Loucy (cell line): ENCODE measurements around the gene KANSL1.

Experiments
- CTCF ChIP-seq: fragments of 200-600 bp; sonication (generic); conservative IDR thresholded peaks from 2 replicates; pipeline ENCODE4 v1.5.1; 2014; ENCODE audit warnings: mild to moderate bottlenecking, antibody characterized with exemption, low read length
- EZH2phosphoT487 ChIP-seq: fragments of 200-600 bp; IDR thresholded peaks from 2 replicates; pipeline ENCODE4 v1.6.1; 2018; ENCODE audit warnings: antibody characterized with exemption, mild to moderate bottlenecking, moderate library complexity, borderline replicate concordance

DNA sequence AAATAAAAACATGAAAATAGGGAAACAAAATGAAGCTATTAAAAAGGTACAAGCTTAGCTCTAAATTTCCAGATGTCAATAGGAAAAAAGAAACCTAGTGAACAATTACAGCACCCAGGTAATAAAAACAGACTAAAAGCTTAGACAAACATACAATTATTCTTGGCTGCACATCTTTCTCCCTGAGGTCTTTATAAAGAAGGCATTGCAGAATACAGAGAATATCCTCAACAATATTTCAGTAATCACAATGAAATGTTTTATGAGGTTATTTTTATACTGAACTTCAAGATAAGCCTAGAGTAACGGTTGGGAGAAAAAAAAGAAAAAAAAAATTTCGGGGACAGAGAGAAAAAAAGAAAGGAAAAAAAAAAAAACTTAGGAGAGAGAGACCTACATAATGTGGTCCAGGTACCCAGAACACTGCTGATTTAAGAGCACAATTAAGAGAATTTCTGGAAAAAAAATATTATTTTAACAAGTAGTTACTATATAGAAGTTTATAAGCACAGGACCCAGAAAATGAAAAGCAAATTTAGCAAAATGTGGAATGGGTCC lies 26.5 kb downstream of the KANSL1 start:
- TF ChIP-seq CTCF, result no peak
- no peak for TF ChIP-seq EZH2phosphoT487
